ENCODE results near the gene RDH13.
"Not testable (repeated sequence)": the region's sequence is repeated elsewhere in the genome, so short reads cannot be mapped to it uniquely, and the experiment has no call there.

- not testable (repeated sequence) for TF ChIP-seq CTCF, POLR2A (IDR thresholded peaks at IDR 0.05)
Observed at GRCh38 chr19:55006795-55007194, 56.2 kb downstream of the RDH13 start.

Measured in heart left ventricle (tissue), 13 donors.